Caki2 (cell line): ENCODE data around the gene CLN3. TPM values are rescaled to one million over a fixed set of nuclear protein-coding genes. Genes with fewer than 3 reads are reported as not detected.
"Not testable (repeated sequence)": the region's sequence is repeated elsewhere in the genome, so short reads cannot be mapped to it uniquely, and the experiment has no call there.

Experiments
- DNase-seq: peaks from one replicate; pipeline ENCODE4 v3.0.0-alpha.2; 2015; ENCODE audit warnings: low read depth
- in situ Hi-C: cut with HindIII; loops from 2 replicates; pipeline ENCODE4 v1.10.0; 2016; ENCODE audit warnings: low sequenced_read_pairs, low pct_unique_long_range_greater_than_20kb, mixed read lengths
- total RNA-seq: library from RNA; depleted of rRNA; stranded (reverse); fragments of >200 nt; shearing (Covaris generic); gene quantifications from 2 replicates; pipeline ENCODE4 v1.2.3, GENCODE V29; 2014; ENCODE audit warnings: low replicate concordance

CLN3 gene
- total RNA-seq, 1 experiment from 2014 or later = 34.6 TPM

DNA sequence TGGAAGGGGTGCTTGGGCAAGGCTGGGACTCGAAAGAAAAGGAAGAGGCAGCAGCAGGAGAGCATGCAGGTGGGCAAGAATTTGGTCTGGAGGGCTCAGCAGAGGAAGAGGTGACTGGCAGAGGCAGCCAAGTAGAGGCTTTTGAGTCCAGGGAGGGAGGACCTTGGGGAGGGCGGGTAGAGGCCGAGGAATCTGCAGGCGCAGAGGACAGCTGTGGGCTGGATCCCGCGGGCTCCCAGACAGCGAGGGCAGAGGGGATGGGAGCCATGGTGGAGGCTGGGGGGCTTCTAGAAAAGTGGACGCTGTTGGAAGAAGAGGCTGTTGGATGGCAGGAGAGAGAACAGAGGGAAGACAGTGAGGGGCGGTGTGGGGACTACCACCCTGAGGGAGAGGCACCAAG is 5.5 kb upstream of the CLN3 start:
- in situ Hi-C loops = no loop called here

DNA sequence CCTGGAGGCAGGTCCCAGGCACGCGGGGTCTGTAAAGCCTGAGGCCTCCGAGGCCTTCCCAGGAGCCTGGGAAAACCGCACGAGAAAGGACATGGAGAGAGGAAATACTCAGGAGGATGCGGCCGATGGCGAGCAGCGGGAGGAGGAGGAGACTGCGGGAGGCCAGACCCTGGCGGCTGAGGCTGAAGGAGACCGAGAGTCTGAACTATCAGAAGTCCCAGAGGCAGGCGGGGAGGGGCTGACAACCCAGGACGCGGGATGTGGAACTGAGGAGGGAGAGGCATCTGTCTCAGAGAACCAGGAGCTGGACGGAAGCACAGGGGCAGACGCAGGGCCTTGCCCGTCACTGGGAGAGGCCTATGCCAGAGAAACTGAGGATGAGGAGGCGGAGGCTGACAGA is 5.0 kb upstream of the CLN3 start:
- in situ Hi-C loops = no loop called here
- DNase-seq = no peak

More for the DNA sequence above, 5.5 kb upstream of the CLN3 start:
- no peak for DNase-seq

DNA sequence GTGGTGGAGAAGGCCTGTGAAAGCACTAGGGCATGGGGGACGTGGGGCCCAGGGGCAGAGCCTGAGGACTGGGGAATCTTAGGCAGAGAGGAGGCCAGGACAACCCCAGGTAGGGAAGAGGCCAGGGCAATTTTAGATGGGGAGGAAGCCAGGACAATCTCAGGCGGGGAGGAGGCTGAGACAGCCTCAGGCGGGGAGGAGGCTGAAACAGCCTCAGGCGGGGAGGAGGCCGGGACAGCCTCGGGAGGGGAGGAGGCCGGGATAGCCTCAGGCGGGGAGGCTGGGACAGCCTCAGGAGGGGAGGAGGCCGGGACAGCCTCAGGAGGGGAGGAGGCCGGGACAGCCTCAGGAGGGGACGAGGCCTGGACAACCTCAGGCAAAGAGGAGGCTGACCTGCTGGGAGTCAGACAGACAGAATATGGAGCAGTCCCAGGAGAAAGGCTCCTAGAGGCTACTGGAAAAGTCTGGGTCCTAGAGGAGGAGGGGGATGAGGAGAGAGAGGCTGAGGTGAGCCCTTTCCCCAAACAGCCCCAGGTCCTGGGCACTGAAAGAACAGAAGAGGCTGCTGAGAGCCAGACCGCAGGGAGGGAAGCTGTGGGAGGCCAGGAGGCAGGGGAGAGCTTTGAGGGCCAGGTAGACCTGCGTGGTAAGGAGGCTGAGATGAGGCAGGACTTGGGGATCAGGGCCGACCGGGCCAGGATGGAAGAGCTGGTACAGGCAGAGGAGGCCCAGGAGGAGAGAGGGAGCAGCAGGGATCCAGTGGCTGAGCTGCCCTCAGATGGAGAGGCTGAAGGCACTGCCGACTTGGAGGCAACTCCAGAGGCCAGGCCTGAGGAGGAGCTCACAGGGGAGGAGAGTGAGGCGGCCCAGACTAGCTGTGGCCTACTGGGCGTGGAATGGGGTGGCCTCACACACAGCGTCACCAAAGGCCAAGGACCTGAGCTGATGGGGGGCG is 4.2 kb upstream of the CLN3 start:
- DNase-seq = no peak
- in situ Hi-C loops = no loop called here

DNA sequence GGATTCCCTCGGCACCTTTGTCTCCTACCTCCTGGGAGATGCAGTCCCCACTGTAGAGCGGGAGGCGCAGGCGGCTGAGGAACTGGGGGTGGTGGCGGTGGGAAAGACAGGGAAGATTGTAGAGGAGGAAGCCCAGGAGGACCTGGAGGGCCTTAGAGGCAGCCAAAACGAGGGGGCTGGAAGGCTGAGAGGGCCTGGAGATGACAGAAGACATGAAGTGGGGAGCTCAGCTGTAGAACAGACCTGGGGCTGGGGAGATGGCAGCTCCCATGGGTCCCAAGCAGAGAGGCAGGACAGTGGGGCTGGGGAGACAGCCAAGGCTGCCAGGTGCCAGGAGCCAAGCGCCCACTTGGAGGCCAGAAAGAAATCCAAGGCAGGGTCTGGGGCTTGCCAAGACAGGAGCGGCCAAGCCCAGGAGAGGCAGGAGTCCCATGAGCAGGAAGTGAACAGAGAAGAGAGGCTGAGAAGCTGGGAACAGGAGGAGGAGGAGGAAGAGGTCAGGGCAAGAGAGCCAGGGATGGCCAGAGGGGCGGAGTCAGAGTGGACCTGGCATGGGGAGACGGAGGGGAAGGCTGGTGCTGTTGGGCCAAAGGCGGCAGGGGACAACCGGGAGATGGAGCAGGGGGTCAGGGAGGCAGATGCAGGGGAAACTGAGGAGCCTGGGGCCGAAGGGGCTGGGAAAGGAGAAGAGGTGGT is 3.4 kb upstream of the CLN3 start:
- in situ Hi-C loops = no loop called here
- DNase-seq = no peak

- in situ Hi-C loops = no loop called here
- no peak for DNase-seq
Measured at GRCh38 chr16:28494121-28494851, 2.4 kb upstream of the CLN3 start, which contains the start of gene APOBR. Gene APOBR, plus strand, starts transcription at chr16:28494643. Its CDS starts 39 bp downstream, at chr16:28494682.

- DNase-seq = no peak
- in situ Hi-C loops = no loop called here
Measured at GRCh38 chr16:28492511-28492910, 637 bp upstream of the CLN3 start.

DNA sequence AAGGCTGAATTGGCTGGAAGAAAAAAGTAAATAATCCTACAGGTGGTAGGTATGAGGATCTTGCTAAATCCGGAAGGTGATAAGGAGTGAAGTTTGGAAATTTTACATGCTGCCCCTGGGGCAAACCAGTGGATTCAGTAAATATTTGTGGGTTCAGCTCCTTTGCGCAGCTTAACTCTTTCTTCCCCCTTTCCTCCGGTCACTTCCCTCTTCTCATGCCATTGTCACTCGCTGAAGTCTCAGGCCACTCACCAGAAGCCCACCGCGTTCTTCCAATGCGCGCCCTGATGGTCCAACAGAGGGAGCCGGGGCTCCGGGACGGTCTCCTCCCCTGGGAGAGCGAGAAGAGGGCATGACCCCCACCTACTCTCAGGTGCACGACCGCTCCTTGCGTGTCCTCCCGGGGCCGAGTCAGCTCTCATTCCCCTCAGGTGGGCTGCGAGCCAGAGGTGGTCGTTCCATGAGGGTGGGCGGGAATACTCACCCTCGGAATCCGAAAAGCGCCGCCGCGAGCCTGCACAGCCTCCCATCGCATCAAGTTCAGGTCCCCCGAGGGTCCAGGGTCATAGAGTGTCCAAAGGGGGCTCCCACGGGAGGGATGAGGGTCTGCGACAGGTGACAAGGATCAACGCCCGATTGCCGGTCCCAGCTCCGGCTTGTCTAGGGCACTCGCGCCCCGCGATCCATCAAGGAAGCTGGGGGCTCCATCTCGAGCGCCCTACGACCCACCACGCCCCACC is 474 bp downstream of the CLN3 start:
- peak; percentile 40 for DNase-seq
- in situ Hi-C loops = no loop called here

- no peak for DNase-seq
- in situ Hi-C loops = no loop called here
Measured at GRCh38 chr16:28486266-28486665, 5.6 kb downstream of the CLN3 start.

DNA sequence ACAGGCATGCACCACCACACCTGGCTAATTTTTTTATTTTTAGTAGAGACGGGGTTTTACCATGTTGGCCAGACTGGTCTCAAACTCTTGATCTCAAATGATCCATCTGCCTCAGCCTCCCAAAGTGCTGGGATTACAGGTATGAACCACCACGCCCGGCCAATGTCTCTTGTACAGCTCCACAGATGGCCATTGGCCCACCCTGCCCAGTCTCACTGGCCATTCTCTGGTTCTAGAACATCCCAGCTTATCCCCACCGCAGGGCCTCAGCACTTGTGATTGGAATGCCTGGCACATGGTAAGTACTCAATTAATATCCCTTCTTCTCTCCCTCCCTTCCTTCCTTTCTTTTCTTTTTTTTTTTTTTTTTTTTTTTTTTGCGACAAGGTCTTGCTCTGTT is 8.5 kb downstream of the CLN3 start:
- DNase-seq, in situ Hi-C loops: not testable (repeated sequence)

DNA sequence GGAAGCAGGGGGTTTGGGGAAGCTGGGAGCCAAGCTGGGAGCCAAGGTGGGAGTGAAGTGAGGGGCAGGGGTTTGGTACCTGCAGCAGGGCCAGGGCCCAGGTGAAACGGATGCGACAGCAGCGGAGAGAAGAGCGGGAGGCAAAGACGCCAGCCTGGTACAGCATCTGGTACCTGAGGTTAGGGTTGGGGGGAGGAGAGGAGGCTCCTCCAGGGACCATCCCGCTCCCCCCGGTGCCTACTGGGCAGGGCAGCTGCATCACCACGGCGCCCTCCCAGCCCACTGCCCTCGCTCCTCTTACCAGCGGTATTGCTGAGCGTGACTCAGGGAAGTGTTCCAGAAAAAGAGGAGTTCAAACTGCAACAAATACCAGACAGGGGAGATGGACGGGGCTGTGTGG is 9.8 kb downstream of the CLN3 start:
- in situ Hi-C loops = no loop called here
- no peak for DNase-seq

DNA sequence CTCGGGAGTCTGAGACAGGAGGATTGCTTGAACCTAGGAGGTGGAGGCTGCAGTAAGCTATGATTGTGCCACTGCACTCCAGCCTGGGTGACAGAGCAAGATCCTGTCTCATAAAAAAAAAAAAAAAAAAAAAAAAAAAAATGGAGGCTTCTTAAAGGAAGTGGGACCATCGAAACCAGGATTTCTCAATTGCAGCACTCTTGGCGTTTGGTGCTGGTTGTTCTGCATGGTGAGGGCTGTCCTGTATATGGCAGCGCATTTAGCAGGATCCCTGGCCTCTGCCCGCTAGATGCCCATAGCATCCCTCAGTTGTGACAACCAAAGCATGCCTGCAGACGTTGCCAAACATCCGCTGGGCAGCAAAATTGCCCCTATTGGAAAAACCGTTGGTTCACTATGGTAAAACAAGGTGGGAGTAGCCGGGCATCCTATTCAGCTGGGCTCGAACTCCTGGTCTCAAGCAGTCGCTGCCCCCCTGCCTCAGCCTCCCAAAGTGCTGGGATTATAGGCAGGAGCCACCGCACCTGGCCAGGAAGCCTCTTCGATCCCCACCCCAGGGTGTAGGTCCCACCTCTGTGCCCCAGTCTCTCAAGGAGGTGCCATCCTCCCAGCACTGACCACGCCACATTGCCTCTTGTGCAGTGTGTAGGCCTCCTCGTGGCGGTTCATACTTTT is 13.2 kb downstream of the CLN3 start:
- in situ Hi-C loops = no loop called here
- DNase-seq = no peak

- no peak for DNase-seq
- in situ Hi-C loops = no loop called here
Measured at GRCh38 chr16:28477311-28477920, 14.5 kb downstream of the CLN3 start.

DNA sequence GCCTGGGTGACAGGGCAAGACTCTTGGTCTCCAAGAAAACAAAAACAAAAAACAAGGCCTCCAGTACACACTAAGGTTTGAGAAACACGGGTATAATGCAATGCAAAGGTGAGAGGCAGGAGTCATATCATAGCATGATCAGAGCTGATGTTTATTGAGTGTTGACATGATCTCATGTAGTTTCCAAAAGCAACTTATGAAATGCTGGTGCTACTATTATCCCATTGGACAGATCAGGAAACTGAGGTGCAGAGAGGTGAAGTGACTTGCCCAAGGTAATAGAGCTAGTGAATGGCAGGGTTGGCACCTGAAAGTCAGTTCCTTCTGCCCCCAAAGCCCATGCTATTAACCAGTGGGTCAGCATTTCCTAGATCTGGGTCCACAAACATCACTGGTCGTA is 16.7 kb downstream of the CLN3 start:
- in situ Hi-C loops = no loop called here
- no peak for DNase-seq

DNA sequence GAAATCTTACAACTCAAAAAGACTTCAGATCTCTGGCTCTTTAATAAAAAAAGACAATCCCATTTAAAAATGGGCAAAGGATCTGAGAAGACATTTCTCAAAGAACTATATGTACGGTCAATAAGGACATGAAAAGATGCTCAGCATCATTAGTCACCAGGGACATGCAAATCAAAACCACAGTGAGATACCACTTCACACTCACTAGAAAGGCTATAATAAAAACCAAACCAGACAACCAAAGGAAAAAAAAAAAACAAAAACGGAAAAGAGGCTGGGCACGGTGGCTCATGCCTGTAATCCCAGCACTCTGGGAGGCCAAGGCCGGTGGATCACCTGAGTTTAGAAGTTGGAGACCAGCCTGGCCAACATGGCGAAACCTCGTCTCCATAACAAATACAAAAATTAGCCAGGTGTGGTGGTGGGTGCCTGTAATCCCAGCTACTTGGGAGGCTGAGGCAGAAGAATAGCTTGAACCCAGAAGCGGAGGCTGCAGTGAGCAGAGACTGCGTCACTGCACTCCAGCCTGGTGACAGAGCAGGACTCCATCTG is 18.1 kb downstream of the CLN3 start:
- in situ Hi-C loops = no loop called here
- DNase-seq = no peak

DNA sequence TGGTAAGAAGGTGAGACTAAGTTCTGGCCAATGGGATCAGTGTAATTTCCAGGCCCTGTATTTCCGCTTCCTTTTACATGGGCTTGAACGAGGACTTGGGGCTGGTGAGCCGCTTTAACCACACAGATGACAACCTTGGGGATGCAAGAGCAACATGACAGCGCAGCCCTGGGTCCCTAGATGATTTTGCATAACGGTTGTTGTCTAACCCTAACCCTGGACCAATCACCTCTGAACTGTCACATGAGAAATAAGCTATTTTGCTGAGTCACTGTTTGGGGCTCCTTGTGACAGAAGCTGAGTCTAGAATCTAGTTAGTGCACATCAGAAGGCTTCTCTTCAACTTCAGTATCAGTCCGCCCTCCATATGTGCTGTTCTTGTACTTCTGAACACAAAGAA is 44.8 kb downstream of the CLN3 start:
- in situ Hi-C loops, DNase-seq: not testable (repeated sequence)

GRCh38 chr16:28446388-28446787 is 45.5 kb downstream of the CLN3 start:
- in situ Hi-C loops, DNase-seq: not testable (repeated sequence)

GRCh38 chr16:28443943-28444342 is 47.9 kb downstream of the CLN3 start:
- in situ Hi-C loops, DNase-seq: not testable (repeated sequence)
